DMS114 treated with DMSO at 0.1 percent for 48 hours (cell line): ENCODE results near the gene STXBP2.

Experiments
- DNase-seq: peaks from one replicate; lab custom pipeline; 2025; ENCODE audit not compliant: unreplicated experiment; lab: John Stamatoyannopoulos, UW

The STXBP2 gene

DNA sequence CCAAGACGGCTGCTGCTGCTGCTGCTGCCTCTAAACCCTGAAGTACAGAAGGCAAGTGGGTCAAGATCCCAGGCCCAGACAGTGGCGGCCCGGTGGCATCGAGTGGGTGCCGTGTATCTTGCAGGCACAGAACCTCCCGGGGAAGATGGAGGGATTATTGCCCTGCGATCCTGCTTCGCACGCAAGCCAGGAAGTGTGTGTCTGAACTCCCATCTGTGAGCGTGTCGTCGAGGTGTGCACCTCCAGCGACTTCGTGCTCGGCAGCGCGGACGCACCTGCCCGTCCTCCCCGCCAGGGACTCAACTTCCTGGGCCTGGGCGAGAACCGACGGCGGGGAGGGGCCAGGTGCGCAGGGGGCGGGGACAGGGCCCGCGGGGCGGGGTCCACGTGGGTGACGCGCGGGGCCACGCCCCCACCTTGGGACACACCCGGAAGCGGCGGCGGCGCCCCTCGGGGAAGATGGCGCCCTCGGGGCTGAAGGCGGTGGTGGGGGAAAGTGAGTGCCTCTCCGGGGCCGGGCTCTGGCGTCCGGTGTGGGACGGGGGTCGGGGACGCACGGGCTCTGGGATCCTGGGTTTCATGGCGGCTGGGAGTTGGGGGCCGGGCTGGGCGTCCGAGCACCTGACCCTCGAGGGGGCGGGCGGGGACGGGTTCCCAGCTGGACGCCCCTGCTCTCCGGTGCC, at the start of gene STXBP2:
STXBP2 (plus strand) TSS at position 420 of the 683 bp plus-strand sequence; CDS start at position 460, 40 bp downstream.
- DNase-seq: peak; percentile 13

DNA sequence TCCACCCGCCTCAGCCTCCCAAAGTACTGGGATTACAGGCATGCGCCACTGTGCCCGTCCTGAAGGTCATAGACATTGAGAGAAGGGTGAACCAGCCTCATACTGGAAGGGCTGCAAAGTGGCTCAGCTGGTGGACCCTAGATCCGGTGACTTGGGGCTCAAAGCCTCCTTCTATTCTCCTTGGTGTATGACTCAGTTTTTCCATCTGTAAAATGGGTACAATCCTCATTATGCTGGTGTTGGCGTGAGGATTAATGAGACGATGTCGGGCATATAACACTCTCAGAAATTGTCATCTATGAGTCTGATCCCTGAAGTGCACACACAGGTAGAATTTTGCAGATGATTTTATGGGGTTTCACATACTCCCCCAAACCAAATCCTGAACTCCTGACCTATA, 47.1 kb upstream of the STXBP2 start:
- no peak for DNase-seq

DNA sequence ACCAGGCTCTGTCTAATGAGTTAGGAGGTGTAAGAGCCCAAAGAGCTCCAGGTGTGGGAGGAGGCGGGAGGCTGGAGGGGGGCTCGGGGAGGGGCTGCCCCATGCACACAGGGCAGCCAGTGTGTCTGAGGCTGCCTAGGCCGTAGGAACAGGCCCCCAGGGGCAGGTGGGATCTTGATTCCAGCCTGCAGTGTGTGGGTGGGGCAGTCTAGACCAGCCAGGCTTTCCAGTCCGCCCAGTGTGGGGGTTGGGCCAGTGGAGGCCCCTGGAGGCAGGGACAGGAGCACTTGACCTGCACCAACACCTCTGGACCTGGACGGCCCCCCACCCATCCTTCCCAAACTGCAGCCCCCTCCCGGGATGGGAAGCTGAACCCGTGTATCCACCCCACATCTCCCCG, 46.7 kb upstream of the STXBP2 start:
- no peak for DNase-seq

DNA sequence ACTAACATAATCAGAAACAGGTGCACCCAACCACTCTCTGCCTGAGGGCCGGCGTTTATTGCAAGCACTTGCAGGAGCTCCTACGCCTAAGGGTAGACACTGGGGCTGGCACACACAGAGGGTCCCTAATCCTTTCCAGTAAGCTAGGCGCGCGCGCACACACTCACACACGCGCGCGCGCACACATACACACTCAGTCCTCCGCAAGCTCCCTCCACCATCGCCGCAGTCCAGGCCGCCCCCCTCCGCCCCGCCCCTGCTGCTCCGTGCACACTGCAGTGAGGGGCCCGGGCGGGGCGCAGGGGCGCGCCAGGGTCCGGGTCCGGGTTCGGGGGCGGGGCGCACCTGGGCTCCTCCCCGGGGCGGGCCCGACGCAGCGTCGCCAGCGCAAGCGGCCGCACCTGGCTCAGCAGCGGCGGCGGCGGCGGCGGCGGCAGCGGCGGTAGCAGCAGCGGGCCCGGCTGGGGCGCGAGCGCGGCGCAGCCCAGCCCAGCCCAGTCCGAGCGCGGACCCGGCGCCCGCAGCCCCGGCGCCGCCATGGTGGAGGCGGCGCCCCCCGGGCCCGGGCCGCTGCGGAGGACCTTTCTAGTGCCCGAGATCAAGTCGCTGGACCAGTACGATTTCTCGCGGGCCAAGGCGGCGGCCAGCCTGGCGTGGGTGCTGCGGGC, 41.3 kb upstream of the STXBP2 start, which contains the start of gene CAMSAP3:
CAMSAP3 (plus strand) TSS at position 398 of the 668 bp plus-strand sequence; CDS start at position 538, 140 bp downstream.
- peak; percentile 4 for DNase-seq

DNA sequence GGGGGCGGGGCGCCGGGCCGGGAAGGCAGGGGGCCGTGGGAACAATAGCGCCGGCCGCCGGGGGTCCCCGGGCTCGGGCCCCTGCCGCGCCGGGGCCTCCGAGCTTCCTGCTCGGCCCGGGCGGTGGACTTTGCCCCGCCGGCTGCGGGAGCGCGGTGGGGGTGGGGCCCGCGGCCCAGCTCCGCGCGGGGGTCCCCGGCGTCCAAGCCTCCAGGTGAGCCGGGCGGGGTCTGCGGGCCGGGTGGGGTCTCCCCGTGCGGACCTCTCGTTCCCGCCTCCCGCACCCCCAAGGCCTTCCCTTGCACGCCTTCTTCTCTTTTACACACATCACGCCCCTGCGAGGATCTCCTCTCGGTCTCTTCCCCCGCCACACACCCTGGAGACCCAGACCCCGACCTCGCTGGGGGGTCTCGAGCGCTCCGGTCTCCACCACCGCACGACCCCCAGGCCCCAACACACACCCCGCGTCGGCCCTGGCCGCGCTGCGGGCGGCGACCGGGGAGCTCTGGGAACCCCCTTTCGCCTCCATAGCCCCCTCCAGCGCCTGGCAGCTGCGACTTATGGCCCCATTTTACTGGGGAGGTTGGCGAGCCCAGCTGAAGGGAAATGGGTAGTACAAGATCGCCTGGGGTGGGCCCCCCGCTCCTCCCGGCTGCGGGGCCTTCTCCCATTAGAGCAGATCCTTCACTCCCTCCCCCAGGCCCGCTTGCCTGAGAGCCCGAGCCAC, 40.5 kb upstream of the STXBP2 start:
- DNase-seq: no peak

DNA sequence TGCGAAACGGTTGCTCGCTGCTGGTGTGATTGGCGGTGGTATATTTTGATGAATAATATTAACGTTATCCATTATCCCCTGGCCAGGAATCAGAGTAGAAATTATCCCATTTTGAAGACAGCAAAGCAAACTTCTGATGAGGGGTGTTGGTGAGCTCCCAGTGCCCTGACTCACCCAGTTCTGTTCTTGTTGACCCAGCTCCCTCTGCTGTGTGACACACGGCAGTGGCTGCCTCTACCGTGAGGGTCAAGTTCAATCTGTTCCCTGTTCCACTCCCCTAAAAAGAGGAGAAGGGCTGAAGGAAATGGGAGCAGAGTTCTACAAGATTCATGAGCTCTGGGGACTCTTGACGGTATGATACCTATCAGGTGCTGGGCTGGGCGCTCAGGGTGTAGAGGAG, 39.2 kb upstream of the STXBP2 start:
- no peak for DNase-seq

DNA sequence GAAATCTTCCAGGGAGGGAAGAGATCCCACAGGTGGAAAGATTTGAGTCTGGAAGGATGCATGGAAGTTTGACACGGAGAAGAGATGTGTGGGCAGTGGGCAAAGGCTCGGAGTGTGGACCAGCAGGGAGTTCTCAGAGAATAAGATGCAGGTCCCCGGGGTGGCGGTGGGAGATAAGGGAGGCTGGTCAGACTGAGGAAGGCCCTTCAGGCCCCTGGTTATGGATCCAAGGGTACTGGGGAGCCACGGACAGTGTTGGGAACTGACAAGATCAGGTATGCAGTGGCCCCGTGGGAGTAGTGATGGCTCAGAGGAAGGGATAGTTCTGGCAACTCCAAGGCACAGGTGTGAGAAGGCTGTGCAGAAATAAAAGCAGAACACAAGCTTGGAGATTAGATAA, 38.7 kb upstream of the STXBP2 start:
- no peak for DNase-seq

DNA sequence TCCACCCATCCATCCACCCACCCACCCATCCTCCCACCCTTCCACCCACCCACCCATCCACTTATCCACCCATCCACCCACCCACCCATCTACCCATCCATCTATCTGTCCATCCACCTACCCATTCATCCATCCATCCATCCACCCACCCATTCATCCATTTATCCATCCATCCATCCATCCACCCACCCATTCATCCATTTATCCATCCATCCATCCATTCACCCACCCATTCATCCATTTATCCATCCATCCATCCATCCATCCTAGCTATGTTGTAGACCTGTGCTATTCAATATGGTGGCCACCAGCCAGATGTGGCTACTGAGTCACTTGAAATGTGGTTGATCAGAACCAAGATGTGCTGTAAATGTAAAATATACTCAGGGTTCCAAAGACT, 36.2 kb upstream of the STXBP2 start:
- no peak for DNase-seq

DNA sequence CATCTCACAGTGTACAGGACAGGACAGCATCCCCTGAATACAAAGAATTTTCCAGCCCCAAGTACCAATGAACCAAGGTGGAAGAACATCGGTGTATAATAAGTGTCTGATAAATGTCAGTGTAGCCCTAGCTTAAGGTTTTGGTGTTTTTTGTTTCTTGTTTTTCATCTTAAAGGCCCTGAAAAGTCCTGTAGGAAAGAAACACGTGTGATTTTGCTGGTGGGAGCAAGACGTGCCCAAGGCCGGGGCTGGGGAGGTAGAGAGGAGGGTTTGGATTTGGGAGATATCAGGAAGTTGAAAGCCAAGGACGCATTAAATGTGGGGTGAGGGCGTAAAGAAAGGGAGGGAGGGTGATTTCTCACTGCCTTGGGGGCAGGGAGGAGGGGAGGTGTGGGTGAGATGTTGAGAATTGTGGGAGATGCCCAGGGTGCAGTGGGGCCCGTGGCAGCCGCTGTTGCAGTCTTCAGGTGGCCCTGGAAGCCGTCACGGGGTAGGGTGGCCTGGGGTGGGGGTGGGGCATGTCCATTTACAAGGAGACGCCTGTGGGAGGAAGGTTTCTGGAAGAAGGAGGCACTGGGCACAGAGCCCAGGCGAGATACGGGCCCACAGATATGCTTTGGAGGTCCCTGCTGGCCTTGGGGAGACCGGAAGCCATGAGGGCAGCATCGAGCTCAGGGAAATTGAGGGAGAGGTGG, 34.5 kb upstream of the STXBP2 start:
- DNase-seq: no peak

DNA sequence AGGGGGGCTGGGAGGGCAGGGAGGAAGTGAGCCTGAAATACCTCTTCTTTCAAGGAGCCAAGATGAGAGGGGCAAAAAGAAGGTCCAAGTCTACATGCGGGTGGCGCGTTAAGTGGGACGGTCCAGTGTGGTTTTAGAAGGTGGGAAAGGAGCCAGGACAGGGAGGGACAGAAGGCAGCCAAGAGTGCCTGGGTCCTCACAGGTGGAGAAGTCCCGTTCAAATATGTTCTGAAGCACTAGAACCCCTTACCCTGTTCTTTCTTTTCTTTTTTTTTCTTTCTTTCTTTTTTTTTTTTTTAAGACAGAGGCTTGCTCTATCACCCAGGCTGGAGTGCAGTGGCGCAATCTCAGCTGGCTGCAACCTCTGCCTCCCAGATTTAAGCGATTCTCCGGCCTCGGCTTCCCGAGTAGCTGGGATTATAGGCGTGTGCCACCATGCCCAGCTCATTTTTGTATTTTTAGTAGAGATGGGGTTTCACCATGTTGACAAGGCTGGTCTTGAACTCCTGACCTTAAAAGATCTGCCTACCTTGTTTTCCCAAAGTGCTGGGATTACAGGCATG, 33.9 kb upstream of the STXBP2 start:
- no peak for DNase-seq

DNA sequence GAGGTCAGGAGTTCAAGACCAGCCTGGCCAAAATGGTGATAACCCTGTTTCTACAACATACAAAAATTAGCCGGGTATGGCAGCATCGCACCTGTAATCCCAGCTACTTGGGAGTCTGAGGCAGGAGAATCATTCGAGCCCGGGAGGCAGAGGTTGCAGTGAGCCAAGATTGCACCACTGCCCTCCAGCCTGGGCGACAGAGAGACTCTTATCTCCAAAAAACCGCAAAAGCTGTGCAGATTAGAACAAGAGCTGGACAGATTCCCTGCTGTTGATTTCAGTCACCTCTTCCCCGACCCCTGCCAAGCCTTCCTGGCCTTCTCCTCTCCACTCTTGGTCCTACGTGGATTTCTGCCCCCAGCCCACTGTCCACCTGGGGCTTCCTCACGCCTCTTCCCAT, 33.0 kb upstream of the STXBP2 start:
- DNase-seq: no peak

DNA sequence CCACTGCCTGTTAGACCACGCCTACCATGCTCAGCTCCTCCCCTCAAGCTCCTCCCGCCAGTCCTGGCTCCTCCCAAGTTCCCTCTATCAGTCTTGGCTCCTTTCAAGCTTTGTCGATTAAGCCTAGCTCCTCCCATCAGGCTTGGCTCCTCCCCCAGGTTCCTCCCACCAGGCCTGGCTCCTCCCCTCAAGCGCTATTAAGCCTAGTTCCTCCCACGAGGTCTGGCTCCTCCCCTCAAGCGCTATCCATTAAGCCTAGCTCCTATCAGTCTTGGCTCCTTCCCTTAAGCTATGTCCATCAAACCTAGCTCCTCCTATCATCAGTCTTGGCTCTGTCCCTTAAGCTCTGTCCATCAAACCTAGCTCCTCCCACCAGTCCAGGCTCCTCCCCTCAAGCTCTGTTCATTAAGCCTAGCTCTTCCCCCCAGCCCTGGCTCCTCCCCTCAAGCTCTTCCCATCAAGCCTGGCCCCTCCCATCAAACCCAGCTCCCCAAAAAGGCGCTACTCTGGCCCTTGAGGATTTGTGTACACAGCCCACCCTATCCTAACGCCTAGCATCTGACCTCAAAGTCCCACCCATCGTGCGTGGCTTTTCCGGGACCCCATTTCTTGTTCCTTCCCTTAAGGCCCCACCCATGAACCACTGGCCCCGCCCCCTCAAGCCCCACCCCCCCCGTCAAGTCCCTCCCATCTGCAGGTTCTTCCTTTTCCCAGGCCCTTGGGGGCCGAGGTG, 31.3 kb upstream of the STXBP2 start:
- peak; percentile 13 for DNase-seq

DNA sequence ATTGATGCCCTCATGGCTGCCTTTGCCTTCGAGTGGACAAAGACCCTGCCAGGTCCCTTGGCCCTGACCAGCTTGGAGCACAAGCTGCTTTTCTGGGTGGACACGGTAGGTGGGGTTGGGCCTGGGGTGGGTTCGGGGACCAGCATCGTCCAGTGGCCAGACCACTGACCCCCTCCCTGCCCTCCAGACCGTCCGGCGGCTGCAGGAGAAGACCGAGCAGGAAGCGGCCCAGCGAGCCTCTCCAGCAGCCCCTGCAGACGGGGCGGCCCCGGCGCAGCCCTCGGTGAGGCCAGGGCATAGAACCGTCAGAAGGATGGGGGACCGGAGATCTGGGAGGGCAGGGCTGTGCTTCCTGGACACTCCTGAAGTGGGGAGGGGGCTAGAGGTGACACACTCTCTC, 30.6 kb upstream of the STXBP2 start:
- DNase-seq: no peak

DNA sequence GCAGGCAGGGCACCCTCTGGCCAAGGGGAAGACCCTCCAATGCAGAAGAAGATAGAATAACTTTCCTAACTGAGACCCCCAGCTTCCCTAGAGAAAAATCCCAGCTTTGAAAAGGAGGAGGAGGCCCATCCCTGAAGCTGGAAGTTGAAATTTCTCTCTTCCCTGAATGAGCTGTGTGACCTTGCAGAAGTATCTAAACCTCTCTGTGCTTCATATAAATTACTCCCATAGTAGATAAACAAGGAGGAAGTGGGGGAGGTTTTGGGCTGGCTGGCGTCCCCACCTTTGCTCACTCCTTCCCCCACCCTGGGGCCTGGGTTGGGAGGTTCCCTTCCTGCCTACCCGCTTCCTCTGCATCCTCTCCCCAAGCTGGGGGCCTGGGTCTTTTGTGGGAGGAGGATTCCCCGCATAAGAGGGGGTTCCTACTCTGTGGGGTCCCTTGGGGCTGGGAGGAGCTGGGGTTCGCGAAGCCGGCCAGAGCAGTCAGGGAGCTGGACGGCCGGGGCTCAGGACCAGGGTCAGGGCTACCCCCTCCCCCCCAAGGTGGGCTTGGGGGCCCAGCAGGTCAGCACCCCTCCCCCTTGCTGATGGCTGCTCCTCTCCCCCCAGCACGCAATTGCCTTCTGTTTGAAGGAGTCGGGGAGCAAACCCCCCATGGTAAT, 29.6 kb upstream of the STXBP2 start:
- DNase-seq: no peak

DNA sequence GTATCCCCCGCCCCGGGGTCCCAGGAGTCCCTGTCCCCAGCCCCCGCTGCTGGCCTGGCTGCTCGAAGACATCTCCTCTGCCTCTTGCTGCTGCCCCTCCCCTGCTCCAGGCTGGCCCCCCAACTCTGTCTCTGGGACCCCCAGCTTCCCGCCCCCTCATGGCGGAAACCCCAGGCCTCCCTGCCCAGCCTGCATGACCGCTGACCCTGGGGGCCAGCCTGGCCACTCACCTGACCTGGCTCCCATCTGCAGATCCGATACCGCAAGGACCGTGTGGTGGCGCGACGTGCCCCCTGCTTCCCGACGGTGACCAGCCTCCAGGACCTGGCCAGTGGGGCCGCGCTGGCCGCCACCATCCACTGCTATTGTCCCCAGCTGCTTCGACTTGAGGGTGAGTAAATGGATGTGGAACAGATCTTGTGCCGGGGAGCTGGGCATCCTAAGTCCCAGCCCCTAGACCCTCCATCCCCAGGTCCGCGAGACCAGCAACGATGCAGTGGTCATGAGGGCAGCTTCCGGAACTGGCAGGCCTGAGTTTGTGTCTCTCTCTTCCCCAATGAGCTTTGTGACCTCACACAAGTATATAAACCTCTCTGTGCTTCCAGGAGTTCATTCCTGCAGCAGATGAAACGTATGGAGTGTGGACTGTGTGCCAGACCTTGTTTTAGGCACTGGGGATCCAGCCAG, 28.9 kb upstream of the STXBP2 start:
- no peak for DNase-seq

DNA sequence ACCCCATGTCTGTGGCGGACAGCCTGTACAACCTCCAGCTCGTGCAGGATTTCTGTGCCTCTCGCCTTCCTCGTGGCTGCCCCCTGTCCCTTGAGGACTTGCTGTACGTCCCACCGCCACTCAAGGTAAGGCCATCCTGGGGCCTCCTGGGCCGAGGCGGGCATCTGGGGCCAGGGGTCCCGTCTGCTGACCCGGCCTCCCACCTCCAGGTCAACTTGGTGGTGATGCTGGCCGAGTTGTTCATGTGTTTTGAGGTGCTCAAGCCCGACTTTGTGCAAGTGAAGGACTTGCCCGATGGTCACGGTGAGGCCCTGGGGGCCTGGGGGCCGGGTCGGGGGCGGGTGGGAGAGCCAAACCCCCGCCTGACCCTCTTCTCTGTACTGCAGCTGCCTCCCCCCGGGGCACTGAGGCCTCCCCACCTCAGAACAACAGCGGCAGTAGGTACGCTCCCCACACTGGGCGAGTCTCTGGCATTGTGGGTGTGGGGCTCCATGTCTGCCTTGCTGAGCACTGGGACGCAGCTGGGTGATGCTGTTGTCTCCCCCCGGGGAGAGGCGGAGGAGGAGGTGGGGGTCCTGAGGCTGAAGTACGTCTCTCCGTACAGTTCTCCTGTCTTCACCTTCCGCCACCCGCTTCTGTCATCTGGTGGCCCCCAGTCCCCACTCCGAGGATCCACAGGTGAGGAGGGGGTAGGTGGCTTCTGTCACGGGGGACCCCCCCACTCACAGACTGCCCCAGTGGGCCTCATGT, 26.2 kb upstream of the STXBP2 start:
- DNase-seq: no peak

DNA sequence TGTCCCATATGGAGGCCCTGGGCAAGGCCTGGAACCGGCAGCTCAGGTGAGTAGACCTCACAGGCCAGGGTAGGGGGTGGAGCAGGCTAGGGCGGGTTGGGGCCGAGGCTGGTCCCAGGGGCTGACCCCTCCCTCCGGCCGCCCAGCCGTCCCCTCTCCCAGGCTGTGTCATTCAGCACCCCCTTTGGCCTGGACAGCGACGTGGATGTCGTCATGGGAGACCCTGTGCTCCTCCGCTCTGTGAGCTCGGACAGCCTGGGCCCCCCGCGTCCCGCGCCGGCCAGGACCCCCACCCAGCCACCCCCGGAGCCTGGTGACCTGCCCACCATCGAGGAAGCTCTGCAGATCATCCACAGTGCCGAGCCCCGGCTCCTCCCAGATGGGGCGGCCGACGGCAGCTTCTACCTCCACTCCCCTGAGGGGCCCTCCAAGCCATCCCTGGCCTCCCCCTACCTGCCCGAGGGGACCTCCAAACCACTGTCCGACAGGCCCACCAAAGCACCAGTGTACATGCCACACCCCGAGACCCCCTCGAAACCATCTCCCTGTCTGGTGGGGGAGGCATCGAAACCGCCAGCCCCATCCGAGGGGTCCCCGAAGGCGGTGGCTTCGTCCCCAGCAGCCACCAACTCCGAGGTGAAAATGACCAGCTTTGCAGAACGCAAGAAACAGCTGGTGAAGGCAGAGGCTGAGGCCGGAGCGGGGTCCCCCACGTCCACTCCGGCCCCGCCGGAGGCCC, 25.2 kb upstream of the STXBP2 start:
- no peak for DNase-seq
